Liver (tissue), 9 donors: Measurements from ENCODE around the gene KIF2B. TPM values are rescaled to one million over a fixed set of nuclear protein-coding genes. Genes with fewer than 3 reads are reported as not detected.

Experiments
- DNase-seq: peaks from one replicate; pipeline ENCODE4 v3.0.0-alpha.2; 2017; ENCODE audit warnings: low spot score
- H3K27ac ChIP-seq, 2 donors: one replicate each; pipeline ENCODE4 v1.7.0; 2013; ENCODE audit warnings: inconsistent platforms in 2 of 2, low read length in 2 of 2, control low read depth in 1 of 2, low read depth in 1 of 2, mild to moderate bottlenecking in 1 of 2
- H3K27me3 ChIP-seq, 4 donors: one replicate each; pipeline versions ENCODE4 v1.6.1 to v1.7.0; 2013; ENCODE audit warnings: low read length in 3 of 4, inconsistent platforms in 1 of 4, mild to moderate bottlenecking in 1 of 4, moderate library complexity in 1 of 4; ENCODE audit not compliant: control insufficient read depth in 4 of 4, insufficient read depth in 4 of 4
- H3K36me3 ChIP-seq, 4 donors: one replicate each; pipeline versions ENCODE4 v1.6.1 to v1.7.0; 2013; ENCODE audit warnings: low read length in 3 of 4, mild to moderate bottlenecking in 3 of 4, low read depth in 1 of 4, moderate library complexity in 1 of 4; ENCODE audit not compliant: control insufficient read depth in 4 of 4, insufficient read depth in 3 of 4
- H3K4me1 ChIP-seq, 4 donors: one replicate each; pipeline versions ENCODE4 v1.6.1 to v1.7.0; 2013; ENCODE audit warnings: low read length in 3 of 4, mild to moderate bottlenecking in 3 of 4, moderate library complexity in 1 of 4; ENCODE audit not compliant: control insufficient read depth in 4 of 4, insufficient read depth in 4 of 4
- H3K4me3 ChIP-seq, 3 donors: one replicate each; pipeline versions ENCODE4 v1.6.1 to v1.7.0; 2013; ENCODE audit warnings: low read length in 3 of 3, control low read depth in 1 of 3, low read depth in 1 of 3, mild to moderate bottlenecking in 1 of 3
- H3K9ac ChIP-seq, 2 donors: one replicate each; pipeline ENCODE4 v1.7.0; 2013; ENCODE audit warnings: low read length in 2 of 2, mild to moderate bottlenecking in 2 of 2, moderate library complexity in 2 of 2, control low read depth in 1 of 2, low read depth in 1 of 2
- H3K9me3 ChIP-seq, 4 donors: one replicate each; pipeline versions ENCODE4 v1.6.1 to v1.7.0; 2013; ENCODE audit warnings: low read length in 3 of 4; ENCODE audit not compliant: control insufficient read depth in 4 of 4
- EGR1 ChIP-seq, 2 donors: IDR thresholded peaks; 2 replicates each; pipeline ENCODE4 v1.6.1; 2016 to 2018; ENCODE audit warnings: antibody characterized with exemption in 2 of 2, low read depth in 2 of 2
- FOXA1 ChIP-seq: IDR thresholded peaks from 2 replicates; pipeline ENCODE4 v1.6.1; 2016; ENCODE audit warnings: antibody characterized with exemption
- FOXA2 ChIP-seq: IDR thresholded peaks from 2 replicates; pipeline ENCODE4 v1.6.1; 2016; ENCODE audit warnings: antibody characterized with exemption
- GABPA ChIP-seq, 2 donors: IDR thresholded peaks in 1 of 2; conservative IDR thresholded peaks in 1 of 2; 2 replicates each; pipeline ENCODE4 v1.6.1; 2016; ENCODE audit warnings: antibody characterized with exemption in 2 of 2, mild to moderate bottlenecking in 1 of 2, moderate library complexity in 1 of 2
- HNF4A ChIP-seq, 2 donors: conservative IDR thresholded peaks; 2 replicates each; pipeline ENCODE4 v1.6.1; 2016; ENCODE audit warnings: antibody characterized with exemption in 2 of 2, mild to moderate bottlenecking in 2 of 2
- HNF4G ChIP-seq: IDR thresholded peaks from 2 replicates; pipeline ENCODE4 v1.6.1; 2016; ENCODE audit warnings: antibody characterized with exemption
- JUND ChIP-seq, 2 donors: IDR thresholded peaks; 2 replicates each; pipeline ENCODE4 v1.6.1; 2016; ENCODE audit warnings: antibody characterized with exemption in 2 of 2
- MAX ChIP-seq: IDR thresholded peaks from 2 replicates; pipeline ENCODE4 v1.6.1; 2016; ENCODE audit warnings: antibody characterized with exemption
- NR2F2 ChIP-seq: IDR thresholded peaks from 2 replicates; pipeline ENCODE4 v1.6.1; 2016; ENCODE audit warnings: antibody characterized with exemption
- RAD21 ChIP-seq, 2 donors: IDR thresholded peaks; 2 replicates each; pipeline ENCODE4 v1.6.1; 2016; ENCODE audit warnings: antibody characterized with exemption in 2 of 2, mild to moderate bottlenecking in 2 of 2
- RXRA ChIP-seq, 2 donors: IDR thresholded peaks; 2 replicates each; pipeline ENCODE4 v1.6.1; 2017 to 2018; ENCODE audit warnings: antibody characterized with exemption in 2 of 2, mild to moderate bottlenecking in 1 of 2
- SP1 ChIP-seq: IDR thresholded peaks from 2 replicates; pipeline ENCODE4 v1.6.1; 2018; ENCODE audit warnings: antibody characterized with exemption, mild to moderate bottlenecking
- TAF1 ChIP-seq: conservative IDR thresholded peaks from 2 replicates; pipeline ENCODE4 v1.6.1; 2016; ENCODE audit warnings: antibody characterized with exemption, mild to moderate bottlenecking
- YY1 ChIP-seq: IDR thresholded peaks from 2 replicates; pipeline ENCODE4 v1.6.1; 2016; ENCODE audit warnings: antibody characterized with exemption, mild to moderate bottlenecking
- ZBTB33 ChIP-seq: IDR thresholded peaks from 2 replicates; pipeline ENCODE4 v1.6.1; 2016; ENCODE audit warnings: antibody characterized with exemption
- WGBS: extraction: QIAGEN DNeasy Blood & Tissue Kit; methylation state at CpG from one replicate; pipeline ENCODE4 v1.1.7; 2013; 5-methylcytosine and 5-hydroxymethylcytosine counted together
- polyA plus RNA-seq, 2 donors: library from polyadenylated mRNA; stranded (reverse) in 1 of 2; unstranded in 1 of 2; fragments of 200-250 nt in 1 of 2; fragments of >200 nt in 1 of 2; fragmentation: Nextera tagmentation in 1 of 2; extraction: Ambion mirVana in 1 of 2; gene quantifications; one replicate each; pipeline versions ENCODE4 v1.2.1 to v1.2.3, GENCODE V29; 2013 to 2015
- total RNA-seq, 2 donors: library from RNA; depleted of rRNA; stranded (reverse); fragments of >200 nt; gene quantifications; one replicate each; pipeline ENCODE4 v1.2.3, GENCODE V29; 2014
- TF ChIP-seq, protein P1 (sequence below): fragments of 150-350 bp; IDR thresholded peaks from 2 replicates; pipeline ENCODE4 v1.5.1; 2017; ENCODE audit warnings: improper control_type of control experiment, low read depth, low read length; ENCODE audit not compliant: missing input control
- TF ChIP-seq, protein P2 (sequence below): IDR thresholded peaks from 2 replicates; pipeline ENCODE4 v1.6.1; 2016; ENCODE audit warnings: antibody characterized with exemption
- TF ChIP-seq, protein P3 (sequence below): IDR thresholded peaks from 2 replicates; pipeline ENCODE4 v1.6.1; 2016; ENCODE audit warnings: antibody characterized with exemption, mild to moderate bottlenecking
- donor health status: healthy.
- donor health status: healthy.
- donor health status: healthy.
- donor health status: healthy.
- donor health status: healthy.

The KIF2B gene
- total and polyA plus RNA-seq, 4 donors = not detected

DNA sequence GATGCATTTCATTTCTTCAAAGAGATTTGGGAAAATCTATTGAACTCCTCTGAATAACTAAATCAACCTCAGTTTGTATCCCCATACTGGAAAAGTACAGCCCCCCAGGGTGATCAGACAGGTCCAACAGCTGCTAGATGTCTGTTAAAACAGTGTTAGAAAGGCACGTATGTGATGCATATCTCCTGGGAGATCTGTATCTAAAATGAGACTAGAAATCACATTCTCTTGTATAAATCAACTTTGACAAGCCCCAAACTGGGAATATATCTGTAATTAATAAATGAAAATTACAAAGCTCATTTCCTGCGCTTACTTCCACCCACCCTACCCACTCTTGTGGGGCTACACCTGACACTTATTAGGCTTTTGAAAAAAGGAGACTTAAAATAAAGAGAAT is 3.8 kb upstream of the KIF2B start:
- WGBS = 59% methylated on average over 2 of the region's 2 CpGs
- Histone ChIP-seq H3K27ac (no peak overlapping the region), H3K9ac (no peak overlapping the region), H3K9me3 (peaks cover 0 to 4% (median 0%) of the 10 kb centered on the region in 4 donors), H3K4me1 (no peaks in the 10 kb centered on the region), H3K36me3 (no peaks in the 10 kb centered on the region), H3K27me3 (peaks cover 0 to 4% (median 0%) of the 10 kb centered on the region in 4 donors), H3K4me3 (no peak overlapping the region)
- no peak for DNase-seq
- TF ChIP-seq HNF4G = no peak
- no peak for TF ChIP-seq RXRA (IDR thresholded peaks at IDR 0.05)
- TF ChIP-seq, protein P1, sequence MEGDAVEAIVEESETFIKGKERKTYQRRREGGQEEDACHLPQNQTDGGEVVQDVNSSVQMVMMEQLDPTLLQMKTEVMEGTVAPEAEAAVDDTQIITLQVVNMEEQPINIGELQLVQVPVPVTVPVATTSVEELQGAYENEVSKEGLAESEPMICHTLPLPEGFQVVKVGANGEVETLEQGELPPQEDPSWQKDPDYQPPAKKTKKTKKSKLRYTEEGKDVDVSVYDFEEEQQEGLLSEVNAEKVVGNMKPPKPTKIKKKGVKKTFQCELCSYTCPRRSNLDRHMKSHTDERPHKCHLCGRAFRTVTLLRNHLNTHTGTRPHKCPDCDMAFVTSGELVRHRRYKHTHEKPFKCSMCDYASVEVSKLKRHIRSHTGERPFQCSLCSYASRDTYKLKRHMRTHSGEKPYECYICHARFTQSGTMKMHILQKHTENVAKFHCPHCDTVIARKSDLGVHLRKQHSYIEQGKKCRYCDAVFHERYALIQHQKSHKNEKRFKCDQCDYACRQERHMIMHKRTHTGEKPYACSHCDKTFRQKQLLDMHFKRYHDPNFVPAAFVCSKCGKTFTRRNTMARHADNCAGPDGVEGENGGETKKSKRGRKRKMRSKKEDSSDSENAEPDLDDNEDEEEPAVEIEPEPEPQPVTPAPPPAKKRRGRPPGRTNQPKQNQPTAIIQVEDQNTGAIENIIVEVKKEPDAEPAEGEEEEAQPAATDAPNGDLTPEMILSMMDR = no peak
- no peak for TF ChIP-seq EGR1 (IDR thresholded peaks at IDR 0.05; ENCODE audit: low read depth in 2 of 2)
- no peak for TF ChIP-seq MAX
- TF ChIP-seq, protein P2, sequence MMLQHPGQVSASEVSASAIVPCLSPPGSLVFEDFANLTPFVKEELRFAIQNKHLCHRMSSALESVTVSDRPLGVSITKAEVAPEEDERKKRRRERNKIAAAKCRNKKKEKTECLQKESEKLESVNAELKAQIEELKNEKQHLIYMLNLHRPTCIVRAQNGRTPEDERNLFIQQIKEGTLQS = no peak
- TF ChIP-seq TAF1 = no peak
- TF ChIP-seq HNF4A (conservative IDR thresholded peaks at IDR 0.05) = no peak
- no peak for TF ChIP-seq NR2F2
- no peak for TF ChIP-seq SP1
- TF ChIP-seq ZBTB33 = no peak
- TF ChIP-seq GABPA (IDR thresholded peaks at IDR 0.05 in 1 of 2, conservative IDR thresholded peaks at IDR 0.05 in 1 of 2) = no peak
- TF ChIP-seq FOXA1 = no peak
- TF ChIP-seq RAD21 (IDR thresholded peaks at IDR 0.05) = no peak
- TF ChIP-seq FOXA2 = no peak
- TF ChIP-seq, protein P3, sequence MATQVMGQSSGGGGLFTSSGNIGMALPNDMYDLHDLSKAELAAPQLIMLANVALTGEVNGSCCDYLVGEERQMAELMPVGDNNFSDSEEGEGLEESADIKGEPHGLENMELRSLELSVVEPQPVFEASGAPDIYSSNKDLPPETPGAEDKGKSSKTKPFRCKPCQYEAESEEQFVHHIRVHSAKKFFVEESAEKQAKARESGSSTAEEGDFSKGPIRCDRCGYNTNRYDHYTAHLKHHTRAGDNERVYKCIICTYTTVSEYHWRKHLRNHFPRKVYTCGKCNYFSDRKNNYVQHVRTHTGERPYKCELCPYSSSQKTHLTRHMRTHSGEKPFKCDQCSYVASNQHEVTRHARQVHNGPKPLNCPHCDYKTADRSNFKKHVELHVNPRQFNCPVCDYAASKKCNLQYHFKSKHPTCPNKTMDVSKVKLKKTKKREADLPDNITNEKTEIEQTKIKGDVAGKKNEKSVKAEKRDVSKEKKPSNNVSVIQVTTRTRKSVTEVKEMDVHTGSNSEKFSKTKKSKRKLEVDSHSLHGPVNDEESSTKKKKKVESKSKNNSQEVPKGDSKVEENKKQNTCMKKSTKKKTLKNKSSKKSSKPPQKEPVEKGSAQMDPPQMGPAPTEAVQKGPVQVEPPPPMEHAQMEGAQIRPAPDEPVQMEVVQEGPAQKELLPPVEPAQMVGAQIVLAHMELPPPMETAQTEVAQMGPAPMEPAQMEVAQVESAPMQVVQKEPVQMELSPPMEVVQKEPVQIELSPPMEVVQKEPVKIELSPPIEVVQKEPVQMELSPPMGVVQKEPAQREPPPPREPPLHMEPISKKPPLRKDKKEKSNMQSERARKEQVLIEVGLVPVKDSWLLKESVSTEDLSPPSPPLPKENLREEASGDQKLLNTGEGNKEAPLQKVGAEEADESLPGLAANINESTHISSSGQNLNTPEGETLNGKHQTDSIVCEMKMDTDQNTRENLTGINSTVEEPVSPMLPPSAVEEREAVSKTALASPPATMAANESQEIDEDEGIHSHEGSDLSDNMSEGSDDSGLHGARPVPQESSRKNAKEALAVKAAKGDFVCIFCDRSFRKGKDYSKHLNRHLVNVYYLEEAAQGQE = no peak
- no peak for TF ChIP-seq JUND (IDR thresholded peaks at IDR 0.05)
- TF ChIP-seq YY1 = no peak
